Body of pancreas (tissue), 4 donors: ENCODE data around the gene CHMP4A.

ENCODE experiments used
- POLR2A ChIP-seq, 3 donors: fragments of 450-650 bp; IDR thresholded peaks; one replicate each; pipeline ENCODE4 v1.6.1; 2016; ENCODE audit warnings: antibody characterized with exemption in 3 of 3, mild to moderate bottlenecking in 2 of 3
- TF ChIP-seq, protein P1 (sequence below), 7 experiments: fragments of 450-650 bp in 4 of 7; fragments of 200-600 bp in 3 of 7; sonication (generic) in 3 of 7; IDR thresholded peaks; one replicate each; pipeline ENCODE4 v1.5.1; 2016 to 2019; ENCODE audit warnings: antibody characterized with exemption in 7 of 7

- no peak for TF ChIP-seq POLR2A (IDR thresholded peaks at IDR 0.05)
- TF ChIP-seq, protein P1, sequence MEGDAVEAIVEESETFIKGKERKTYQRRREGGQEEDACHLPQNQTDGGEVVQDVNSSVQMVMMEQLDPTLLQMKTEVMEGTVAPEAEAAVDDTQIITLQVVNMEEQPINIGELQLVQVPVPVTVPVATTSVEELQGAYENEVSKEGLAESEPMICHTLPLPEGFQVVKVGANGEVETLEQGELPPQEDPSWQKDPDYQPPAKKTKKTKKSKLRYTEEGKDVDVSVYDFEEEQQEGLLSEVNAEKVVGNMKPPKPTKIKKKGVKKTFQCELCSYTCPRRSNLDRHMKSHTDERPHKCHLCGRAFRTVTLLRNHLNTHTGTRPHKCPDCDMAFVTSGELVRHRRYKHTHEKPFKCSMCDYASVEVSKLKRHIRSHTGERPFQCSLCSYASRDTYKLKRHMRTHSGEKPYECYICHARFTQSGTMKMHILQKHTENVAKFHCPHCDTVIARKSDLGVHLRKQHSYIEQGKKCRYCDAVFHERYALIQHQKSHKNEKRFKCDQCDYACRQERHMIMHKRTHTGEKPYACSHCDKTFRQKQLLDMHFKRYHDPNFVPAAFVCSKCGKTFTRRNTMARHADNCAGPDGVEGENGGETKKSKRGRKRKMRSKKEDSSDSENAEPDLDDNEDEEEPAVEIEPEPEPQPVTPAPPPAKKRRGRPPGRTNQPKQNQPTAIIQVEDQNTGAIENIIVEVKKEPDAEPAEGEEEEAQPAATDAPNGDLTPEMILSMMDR (IDR thresholded peaks at IDR 0.05) = no peak
Measured at GRCh38 chr14:24235804-24236688, 22.8 kb upstream of the CHMP4A start.
